LNCaP clone FGC (cell line): ENCODE results near the gene ZNF469.

ENCODE experiments used
- DNase-seq: peaks from one replicate; pipeline ENCODE4 v3.0.0-alpha.2; 2011; ENCODE audit warnings: low read depth
- H3K4me3 ChIP-seq: 2 replicates; pipeline ENCODE4 v1.5.1; 2011; ENCODE audit warnings: mild to moderate bottlenecking, low read depth, low read length, control low read depth
- TF ChIP-seq, protein P1 (sequence below): IDR thresholded peaks from 2 replicates; pipeline ENCODE4 v1.5.1; 2012; ENCODE audit warnings: mild to moderate bottlenecking; ENCODE audit not compliant: control insufficient read depth, insufficient read depth; ENCODE audit errors: extremely low read depth

Gene ZNF469

DNA sequence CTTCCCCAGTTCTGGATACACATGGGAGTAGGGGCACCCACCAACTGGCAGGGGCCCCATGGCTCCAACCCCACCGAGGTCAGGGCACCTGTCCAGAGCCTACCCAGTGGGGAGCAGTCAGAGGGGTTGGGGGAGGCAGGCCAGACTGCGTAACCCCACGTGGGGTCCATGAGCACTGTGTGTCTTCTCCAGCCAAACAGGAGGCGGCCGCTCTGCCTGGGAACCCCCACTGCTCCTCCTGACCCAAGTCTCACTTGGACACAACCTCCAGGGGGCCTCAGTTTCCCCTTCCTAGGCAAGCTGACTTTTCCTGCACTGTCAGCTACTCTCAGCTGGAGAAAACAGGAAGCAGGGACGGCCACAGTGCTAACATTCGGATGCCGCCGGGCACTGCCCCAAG, 7.5 kb downstream of the ZNF469 start:
- DNase-seq, result no peak
- no peak overlapping the region for H3K4me3 ChIP-seq
- TF ChIP-seq, protein P1, sequence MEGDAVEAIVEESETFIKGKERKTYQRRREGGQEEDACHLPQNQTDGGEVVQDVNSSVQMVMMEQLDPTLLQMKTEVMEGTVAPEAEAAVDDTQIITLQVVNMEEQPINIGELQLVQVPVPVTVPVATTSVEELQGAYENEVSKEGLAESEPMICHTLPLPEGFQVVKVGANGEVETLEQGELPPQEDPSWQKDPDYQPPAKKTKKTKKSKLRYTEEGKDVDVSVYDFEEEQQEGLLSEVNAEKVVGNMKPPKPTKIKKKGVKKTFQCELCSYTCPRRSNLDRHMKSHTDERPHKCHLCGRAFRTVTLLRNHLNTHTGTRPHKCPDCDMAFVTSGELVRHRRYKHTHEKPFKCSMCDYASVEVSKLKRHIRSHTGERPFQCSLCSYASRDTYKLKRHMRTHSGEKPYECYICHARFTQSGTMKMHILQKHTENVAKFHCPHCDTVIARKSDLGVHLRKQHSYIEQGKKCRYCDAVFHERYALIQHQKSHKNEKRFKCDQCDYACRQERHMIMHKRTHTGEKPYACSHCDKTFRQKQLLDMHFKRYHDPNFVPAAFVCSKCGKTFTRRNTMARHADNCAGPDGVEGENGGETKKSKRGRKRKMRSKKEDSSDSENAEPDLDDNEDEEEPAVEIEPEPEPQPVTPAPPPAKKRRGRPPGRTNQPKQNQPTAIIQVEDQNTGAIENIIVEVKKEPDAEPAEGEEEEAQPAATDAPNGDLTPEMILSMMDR, result no peak

GRCh38 chr16:88390735-88391134, 8.0 kb downstream of the ZNF469 start:
- TF ChIP-seq, protein P1, result no peak
- H3K4me3 ChIP-seq, result no peak overlapping the region
- DNase-seq, result no peak

DNA sequence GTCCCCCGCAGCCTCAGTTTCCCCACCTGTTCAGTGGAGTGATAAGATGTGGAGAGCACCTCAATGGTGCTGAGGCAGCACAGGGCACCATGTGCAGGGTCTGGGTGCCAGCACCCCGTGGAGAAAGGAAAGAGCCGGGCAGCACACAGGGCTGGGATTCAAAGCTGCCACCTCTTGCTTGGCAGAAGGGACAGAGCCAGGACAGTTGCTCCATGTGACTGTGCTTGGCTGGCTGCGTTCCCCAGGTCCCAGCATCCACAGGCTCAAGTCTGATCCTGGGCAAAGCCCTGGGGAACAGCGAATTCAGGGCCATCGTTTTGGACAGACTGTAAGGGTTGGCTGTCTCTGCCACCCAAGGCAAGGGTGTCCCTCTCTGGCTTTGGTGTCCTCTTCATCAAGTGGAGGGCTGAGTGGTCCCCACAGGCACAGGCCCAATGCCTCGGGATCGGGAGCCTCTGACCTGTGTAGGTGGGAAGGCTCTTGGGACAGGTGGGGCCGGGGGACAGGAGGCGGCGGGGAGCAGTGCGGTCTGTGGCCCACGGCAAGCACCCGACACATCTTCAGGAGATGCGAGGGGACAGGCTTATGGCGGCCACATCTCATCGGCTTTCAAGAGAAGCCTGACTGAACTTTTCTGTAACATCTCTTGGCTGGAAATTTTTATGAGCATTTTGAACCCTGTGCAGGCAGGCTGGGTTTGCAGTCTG, 8.5 kb downstream of the ZNF469 start:
- no peak for DNase-seq
- H3K4me3 ChIP-seq, result no peak overlapping the region
- TF ChIP-seq, protein P1, result no peak

DNA sequence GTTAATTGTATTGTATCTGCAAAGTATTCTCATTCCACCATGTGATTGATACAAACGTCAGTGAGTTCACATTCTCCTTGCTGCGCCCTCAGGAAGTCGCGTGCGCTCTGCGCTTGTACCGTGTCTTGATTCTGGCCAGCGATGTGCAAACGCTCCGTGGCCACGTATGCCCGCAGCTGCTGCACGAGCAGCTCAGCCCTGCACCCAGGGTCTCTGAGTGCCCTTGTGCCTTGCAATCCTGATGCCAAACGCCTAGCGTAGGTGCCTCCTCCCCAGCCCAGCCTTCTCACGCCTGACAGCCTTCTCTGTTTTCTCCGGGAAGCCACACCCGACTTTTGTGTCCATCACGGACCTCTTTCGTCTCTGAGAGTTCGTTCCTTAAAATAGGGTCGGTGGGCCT, 9.4 kb downstream of the ZNF469 start:
- TF ChIP-seq, protein P1, result no peak
- H3K4me3 ChIP-seq, result no peak overlapping the region
- no peak for DNase-seq

DNA sequence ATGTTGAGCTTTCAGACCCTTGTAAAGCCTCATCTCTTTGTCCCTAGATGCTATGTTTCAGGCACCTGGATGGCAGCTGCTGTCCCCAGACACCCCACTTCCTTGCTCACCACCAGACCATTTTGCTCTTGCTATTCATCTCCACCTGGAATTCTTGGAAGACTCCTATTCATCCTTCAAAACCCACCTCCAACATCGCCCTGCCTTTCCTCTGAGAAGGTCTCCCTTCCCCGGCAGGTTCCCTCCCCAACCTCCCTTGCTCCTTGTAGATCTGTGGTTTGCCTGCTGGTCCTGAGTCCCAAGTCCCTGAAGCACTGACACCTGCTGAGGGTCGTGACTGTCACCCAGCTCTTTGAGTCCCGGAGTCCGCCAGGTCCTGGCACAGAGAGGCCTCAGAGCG, 9.9 kb downstream of the ZNF469 start:
- TF ChIP-seq, protein P1, result no peak
- H3K4me3 ChIP-seq, result no peak overlapping the region
- no peak for DNase-seq

DNA sequence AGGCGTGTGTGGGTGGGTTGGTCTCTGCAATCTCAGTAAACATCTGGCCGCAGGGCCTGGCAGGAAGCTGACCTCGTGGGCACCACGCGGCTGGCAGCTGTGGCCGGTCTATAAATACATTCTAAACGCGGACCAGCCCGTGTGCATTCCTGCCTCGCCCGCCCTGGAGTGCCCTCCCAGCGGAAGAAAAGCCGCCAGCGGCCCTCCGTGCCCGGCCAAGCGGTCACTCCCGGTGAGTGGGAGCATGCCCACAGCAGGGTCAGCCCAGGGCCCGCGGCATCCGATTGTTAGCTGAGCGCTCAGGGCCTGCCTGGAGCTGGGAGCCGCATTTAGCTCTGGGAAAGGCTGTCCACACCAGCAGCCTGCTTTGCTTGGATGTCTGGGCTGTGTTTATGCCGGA, 10.3 kb downstream of the ZNF469 start:
- TF ChIP-seq, protein P1, result no peak
- no peak for DNase-seq
- no peak overlapping the region for H3K4me3 ChIP-seq

GRCh38 chr16:88393571-88393970, 10.8 kb downstream of the ZNF469 start:
- no peak overlapping the region for H3K4me3 ChIP-seq
- DNase-seq, result no peak
- TF ChIP-seq, protein P1, result no peak
